ENCODE results near the gene ARIH2.
"Not testable (repeated sequence)": the region's sequence is repeated elsewhere in the genome, so short reads cannot be mapped to it uniquely, and the experiment has no call there.

ARIH2 gene

DNA sequence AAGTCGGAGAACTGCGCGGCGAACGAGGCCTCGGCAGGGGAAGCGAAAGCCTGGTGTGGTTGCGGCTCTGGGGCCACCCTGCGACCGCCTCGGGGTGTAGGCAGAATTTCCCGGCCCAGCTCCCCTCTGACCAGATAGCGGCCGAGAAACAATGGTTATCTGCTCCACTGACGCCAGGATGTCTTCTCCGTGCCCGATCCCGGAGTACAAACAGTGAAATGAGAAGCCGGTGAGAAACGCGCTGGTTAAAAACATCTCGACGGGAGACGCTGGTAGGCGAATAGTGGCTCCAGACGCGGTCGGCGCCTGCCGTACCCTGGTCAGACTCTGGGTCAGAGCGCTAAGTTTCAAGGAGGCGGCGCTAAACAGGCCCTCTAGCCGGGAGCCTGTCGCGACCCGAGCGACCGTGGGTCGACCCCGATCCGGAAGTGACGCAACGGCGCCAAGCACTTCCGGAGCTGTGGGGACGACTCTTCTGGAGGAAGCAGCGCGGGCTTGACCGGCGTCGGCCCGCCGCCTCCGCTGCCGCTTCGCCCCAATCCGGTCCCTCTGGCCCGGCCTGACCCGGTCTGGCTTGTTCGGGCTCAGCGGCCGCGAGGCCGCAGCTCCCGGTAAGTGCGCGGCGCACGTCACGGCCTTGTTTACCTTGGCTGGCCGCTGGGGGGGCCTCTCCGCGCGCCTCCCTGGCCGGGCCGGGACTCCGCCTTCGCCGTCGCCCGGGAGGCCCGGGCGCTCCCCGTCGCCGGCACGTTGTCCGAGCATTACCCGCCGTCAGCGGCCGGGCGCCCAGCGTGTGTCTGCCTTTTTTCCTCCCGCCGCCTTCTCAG lies at the start of gene ARIH2:
Gene ARIH2, plus strand, starts transcription at position 455 of the 827 bp plus-strand sequence. CDS start 8,717 bp downstream, outside the sequence.
- DNase-seq = peak; percentile 97

DNA sequence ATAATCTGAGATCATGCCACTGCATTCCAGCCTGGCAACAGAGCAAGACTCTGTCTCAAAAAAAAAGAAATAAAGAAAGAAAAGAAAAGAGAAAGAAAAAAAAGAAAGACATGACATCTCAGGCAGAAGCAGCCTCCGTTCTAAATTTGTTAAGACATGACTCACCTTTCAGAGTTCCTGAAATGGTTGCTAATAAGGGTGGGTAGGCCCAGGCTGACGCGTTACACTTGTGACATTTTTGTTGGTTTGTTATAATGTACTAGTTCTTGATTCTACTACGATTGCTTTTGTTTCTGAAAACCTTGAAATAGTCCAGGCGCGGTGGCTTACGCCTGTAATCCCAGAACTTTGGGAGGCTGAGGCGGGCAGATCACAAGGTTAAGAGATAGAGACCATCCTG lies 41.0 kb upstream of the ARIH2 start:
- no peak for DNase-seq

DNA sequence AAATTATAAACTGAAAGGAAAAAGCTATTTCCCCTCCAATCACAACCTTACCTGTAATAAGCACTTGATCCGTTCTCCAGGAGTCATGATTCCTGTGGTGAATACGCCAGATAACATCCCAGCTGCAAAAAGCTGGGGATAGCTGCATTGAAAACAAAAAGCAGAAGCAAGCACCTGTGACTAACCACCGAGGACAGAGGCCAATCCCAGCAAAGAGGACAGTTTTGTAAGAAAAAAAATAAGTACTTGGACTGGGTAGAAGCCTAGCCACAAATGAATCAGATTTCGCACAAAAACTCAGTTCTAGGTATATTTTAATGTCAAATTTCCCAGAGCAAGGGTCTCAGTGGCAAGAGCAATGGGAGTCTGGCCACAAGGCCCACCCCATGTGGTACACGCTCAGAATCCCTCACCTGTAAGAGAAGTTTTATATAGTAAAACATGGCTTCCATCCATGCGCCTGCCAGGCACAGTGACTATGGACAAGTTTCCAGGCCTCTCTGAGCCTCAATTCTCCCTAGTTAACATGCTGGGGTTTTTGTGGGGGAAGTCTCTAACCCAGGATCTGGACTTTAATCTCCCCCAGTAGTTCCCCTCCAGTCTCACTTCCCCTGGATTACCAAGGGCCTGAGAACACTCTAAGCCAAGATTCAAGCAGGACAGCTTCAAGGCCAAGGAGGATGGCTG lies 39.2 kb upstream of the ARIH2 start:
- no peak for DNase-seq

DNA sequence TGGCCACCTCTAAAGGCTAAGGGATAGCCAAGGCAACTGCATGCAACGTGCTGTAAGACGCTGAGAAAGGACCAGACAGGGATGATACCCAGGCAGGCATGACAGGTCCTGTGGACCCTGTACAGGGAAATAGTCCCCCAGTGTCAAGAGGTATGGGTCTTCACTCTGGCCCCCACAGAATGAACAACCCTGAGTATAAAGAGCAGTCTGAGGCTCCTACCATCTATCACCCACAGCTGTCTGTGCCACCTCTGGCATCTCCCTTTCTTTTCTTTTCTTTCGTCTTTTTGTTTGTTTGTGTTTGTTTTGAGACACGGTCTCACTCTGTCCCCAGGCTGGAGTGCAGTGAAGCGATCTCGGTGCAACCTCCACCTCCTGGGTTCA lies 38.7 kb upstream of the ARIH2 start:
- no peak for DNase-seq

DNA sequence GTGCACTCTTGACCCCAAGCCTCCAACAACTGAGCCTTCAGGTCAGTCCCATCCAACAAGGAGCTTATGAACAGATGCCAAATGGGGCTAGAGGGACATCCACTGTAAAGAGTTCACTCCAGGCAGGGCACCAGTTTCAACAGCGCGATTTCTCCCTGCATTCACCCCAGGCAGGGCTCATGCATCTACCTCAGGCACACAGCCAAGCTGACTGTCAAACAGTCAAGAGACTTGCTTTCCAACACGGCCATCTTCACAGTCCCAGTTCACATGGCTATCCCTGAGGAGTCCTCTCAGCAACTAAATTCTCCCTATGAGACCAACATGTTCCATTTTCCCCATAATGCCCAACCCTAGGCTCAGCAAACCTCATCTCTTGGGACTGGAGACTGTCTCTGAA lies 37.6 kb upstream of the ARIH2 start:
- DNase-seq = no peak

DNA sequence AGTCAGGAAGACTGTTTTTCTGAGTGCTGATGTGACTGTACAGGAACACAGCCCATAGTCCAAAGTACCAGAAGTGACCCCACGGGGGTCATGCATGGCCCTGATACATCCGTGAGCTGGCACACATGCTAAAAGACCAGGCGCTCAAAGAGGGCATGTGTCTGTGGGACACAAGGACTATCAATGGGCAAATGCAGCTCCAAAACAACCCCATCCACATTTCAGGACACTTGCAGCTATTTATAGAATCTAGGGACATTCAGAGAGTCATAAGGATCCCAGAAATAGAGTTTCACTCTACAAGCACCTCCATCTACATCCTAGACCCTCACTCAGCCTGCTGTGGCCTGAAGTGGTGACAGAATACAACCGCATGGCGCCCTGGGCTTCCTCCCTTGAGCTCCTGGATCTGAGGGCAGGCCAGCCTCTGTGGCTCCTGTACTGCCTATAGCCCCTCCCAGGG lies 37.0 kb upstream of the ARIH2 start:
- no peak for DNase-seq

DNA sequence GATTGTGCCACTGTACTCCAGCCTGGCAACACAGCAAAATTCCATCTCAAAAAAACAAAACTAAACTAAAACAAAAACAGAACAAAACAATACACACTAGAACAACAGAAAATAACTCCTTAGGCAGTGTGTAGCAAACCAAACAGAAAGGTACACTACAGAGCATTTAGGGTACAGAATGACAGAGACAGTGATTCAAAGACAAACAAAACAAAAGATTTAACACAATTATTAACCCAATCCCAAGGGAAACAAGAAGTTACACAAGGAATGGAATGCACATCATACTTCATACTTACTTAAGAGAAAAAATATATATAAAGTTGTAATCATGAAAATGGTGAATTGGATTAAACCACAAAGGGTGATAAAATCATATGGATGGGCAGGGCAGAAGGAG lies 32.9 kb upstream of the ARIH2 start:
- DNase-seq = no peak

DNA sequence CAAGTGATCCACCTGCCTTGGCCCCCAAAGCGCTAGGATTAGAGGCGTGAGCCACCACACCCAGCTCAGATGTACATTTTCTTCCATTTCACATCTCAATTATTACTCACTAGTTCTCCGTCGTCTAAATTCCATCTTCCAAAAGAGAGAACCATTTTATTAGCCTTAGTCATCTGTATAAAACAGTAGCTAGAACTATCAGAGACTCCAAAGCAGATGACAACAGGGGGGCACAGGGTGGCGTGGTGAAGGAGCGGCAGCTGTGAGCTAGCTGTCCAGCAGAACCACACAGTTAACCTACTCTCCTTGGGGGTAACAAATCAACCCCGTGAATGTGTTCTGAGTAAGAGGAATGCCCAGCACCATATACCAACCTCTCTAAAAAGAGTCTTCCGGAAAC lies 27.0 kb upstream of the ARIH2 start:
- DNase-seq = no peak

DNA sequence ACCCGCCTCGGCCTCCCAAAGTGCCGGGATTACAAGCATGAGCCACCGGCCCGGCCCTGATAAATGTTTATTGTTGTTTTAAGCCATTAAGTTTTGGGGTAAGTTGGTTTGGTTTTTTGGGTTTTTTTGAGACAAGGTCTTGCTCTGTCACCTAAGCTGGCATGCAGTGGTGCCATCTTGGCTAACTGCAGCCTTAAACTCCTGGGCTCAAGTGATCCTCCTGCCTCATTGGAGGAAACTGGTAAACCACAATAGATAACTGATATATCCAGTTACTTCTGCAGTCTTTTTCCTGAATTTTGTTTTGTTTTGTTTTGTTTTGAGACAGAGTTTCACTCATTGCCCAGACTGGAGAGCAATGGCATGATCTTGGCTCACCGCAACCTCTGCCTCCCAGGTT lies 24.1 kb upstream of the ARIH2 start:
- no peak for DNase-seq

DNA sequence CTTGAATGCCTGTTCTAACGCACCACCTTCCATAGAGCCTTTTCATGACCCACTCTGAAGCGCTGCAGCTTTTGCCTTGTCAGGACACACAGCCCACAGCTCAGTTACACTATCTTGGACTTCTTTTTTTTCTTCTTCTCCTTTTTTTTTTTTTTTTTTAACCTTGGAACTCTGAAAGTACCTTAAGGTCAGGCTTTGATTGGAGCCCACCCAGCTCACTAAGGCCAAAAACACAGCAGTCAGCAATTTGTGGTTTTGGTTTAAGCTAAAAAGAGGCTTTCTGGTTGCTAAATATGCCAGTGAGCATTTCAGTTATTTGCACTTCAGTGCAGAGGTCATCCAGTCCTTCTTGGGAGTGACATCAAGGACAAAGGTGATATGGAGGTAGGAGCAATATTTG lies 21.7 kb upstream of the ARIH2 start:
- peak; percentile 94 for DNase-seq

DNA sequence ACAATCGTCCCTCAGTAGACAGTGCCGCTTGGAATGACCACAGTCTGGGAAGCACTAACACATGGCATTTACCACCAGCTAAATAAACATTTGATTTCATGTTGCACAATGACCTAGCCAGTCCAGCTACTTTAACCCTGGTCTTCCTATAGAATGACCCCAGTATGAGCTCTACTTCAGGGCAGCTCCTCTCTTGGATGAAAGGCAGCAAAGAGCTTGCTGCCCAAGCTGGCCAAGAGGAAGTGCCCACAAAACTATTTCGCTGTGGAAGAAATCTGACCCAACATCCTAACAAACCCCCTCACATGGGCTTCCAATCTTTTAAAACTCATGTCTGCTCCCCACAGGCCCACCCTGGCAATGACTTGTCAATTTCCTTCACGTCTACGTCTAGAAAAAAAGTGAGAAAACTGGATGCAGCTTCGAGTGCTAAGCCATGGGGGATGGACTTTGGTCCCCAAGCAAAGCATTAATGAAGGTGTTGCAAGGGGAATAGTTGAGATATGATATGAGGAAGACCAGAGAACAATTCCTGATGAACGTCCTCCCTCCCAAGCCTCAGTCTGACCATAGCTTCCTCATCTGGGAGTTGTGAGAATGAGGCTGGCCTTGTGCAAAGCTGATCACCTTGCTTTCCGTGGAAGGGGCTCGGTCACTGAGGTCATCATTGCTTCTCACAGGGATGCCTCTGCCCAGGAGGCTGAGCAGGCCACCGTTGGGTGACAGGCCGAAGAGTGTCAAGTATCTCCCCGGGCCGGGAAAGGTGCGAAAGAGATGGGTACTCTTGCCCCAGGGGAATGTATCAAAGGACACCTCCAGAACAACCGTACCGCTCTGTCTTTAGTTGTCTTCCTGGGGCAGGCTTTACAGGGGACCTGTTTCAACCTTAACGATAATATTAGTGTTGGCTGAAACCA lies 20.9 kb upstream of the ARIH2 start:
- DNase-seq = peak; percentile 42

DNA sequence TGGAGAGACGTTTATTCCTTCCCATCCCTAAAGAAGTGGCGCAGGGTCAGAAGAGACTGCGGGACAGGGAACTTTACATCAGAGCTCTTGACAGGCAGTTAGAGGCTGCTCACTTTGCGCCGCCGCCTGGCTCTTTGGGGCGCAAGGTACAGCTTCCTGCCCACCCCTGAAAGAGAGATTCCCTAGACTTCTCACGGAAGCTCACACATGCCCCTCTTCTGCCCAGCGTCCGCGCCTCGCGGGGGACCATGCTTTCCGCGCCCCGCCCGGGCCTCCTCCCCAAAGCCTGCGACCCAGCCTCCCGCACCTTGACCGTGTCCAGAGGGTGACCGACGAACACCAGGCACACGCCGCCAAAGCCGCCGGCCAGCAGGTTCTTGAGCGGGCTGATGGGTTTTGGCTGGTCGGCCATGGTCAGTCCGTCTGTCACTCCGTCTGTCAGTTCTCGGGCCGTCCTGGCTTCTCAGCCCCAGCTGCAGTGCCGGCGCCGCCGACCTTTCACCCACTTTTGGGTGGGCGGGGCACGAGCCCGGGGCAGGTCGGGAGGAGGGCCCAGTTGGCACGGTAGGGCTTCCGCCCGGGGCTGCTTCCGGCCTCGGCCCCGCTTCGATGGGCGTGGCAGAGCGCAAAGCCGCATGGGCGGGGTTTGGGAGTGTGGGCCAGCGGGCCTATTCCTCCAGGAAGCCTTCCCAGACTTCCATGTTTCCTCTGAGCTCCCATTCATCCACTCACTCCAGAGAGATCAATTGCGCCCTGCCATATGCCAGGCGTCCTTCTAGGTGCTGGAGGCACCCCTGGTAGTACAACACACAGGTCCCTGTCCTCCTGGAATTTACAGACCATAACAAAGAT lies 20.0 kb upstream of the ARIH2 start, which contains the start of gene SLC25A20:
Gene SLC25A20, minus strand, starts transcription at position 500 of the 852 bp plus-strand sequence. Its CDS starts 88 bp downstream, at position 412.
- DNase-seq = peak; percentile 97

DNA sequence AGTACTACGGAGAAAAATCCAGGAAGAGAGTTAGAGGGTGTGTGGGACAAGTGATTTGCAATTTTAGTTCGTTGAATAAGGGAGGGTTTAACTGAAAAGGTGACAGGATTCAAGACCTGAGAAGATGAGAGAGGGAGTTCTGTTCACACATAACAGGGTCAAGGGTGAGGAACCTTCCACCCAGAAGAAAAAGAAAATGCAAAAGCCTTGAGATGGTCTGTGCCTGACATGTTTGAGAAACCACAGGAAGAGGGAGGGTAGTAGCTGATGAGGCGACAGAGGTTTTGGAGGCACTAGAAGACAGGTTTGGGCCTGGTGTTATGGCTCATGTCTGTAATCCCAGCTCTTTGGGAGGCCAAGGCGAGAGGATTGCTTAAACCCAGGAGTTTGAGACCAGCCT lies 19.4 kb upstream of the ARIH2 start:
- DNase-seq = no peak

DNA sequence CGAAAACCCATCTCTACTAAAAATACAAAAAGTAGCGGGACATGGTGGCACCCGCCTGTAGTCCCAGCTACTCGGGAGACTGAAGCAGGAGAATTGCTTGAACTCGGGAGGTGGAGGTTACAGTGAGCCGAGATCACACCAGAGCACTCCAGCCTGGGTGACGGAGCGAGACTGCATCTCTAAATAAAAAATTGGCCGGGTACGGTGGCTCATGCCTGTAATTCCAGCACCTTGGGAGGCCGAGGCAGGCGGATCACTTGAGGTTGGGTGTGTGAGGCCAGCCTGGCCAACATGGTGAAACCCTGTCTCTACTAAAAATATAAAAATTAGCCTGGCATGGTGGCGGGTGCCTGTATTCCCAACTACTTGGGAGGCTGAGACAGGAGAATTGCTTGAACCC lies 11.6 kb upstream of the ARIH2 start:
- DNase-seq = not testable (repeated sequence)

DNA sequence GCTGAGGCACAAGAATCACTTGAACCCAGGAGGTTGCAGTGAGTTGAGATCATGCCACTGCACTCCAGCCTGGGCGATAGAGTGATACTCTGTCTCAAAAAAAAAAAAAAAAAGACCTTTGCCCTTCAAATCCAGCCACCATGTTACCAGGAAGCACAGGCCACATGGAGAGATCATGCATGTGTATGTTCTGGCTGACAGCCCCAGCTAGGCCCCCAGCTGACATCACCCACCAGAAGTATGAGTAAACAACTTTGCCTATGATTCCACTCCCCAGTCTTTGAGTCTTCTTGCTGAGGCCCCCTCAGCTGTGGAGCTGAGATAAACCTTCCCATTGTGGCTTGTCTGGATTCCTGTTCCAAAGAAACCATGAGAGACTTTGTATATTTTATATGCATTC lies 3.3 kb upstream of the ARIH2 start:
- DNase-seq = no peak

DNA sequence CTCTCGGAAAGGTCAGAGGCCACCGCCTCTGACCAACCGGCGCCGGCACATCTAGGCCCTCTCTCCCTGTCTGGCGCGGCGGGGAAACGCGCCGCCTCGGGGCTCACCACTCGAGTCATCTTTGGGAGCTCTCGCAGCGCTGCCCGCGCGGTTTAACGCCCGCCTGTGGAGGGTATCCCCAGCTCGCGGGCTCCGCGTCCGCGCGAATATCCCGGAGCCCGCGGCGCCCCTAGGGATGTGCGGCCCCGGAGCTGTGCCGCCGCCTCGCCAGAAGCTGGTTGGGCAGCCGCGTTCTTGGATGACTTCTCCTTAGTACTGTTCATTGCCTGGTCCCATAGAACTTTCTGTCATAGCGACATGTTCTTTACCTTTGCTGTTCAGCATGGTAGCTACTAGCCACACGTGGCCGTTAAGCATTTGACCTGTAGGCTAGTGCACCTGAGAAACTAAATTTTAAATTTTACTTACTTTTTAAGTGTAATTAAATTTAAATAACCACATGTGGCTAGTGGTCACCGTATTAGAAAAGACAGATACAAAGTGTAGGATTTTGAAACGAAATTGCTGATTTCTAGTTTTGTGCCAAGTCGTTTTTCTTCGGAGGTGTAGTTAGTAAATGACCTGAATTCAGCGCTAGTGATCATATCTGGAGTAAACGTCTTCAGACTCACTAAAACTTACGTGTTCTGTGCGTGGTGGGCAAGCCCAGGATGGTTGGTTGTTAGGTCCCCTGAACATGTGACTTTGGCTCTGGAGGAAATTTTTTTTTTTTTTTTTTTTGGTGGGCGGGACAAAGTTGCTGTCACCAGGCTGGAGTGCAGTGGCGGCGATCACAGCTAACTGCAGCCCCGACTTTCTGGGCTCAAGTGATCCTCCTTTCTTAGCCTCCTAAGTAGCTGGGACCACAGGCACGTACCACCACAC lies 835 bp downstream of the ARIH2 start:
- peak; percentile 78 for DNase-seq

DNA sequence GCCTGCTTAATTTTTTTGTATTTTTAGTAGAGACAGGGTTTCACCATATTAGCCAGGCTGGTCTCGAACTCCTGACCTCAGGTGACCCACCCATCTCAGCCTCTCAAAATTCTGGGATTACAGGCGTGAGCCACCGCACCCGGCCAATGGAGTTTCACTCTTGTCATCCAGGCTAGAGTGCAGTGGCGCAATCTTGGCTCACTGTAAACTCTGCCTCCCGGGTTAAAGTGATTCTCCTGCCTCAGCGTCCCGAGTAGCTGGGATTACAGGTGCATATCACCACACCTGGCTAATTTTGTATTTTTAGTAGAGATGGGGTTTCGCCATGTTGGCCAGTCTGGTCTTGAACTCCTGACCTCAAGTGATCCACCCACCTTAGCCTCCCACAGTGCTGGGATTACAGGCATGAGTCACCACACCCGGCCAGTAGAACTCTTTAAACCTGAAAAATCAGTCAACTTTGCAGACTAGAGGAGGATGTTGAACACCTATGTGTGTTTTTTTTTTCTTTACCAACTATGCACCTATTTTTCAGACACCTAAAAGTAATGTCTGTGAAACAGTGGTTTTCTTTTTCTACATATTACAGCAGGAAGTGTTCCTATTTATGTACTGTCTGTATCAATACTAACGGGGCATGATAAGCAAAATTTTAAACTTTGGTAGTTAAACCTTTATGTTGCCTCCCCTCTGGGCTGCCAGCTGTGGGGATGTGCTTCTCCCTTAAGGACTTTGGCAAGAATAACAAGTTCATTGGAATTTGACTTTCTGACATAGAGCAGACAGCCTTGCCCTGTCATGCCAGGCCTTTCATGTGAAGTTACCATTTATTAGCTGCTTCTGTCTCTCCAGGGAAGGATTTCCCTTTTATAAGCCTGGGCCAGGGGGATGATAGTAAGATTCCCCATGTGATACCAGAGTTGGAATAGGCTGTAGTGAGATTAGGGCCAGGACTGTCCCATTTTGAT lies 8.1 kb downstream of the ARIH2 start:
- DNase-seq = peak; percentile 32

DNA sequence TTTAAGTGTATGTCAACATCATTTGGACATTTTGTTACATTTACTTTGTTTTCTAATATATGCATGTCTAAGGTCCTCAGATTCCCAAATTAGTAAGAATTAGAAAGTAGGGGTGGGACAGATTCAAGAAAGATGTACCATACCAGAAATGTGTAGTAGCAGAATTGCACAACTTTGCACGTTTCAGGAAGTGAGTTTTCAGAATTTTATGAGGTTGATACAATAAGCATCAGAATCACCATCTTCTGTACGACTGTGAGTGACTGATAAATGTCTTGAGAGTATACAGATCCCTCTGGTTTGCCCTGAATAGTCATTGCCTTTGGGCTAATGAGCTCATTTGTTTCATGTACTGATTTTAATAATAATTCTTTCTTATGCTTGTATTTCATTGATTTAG lies 9.3 kb downstream of the ARIH2 start:
- no peak for DNase-seq

DNA sequence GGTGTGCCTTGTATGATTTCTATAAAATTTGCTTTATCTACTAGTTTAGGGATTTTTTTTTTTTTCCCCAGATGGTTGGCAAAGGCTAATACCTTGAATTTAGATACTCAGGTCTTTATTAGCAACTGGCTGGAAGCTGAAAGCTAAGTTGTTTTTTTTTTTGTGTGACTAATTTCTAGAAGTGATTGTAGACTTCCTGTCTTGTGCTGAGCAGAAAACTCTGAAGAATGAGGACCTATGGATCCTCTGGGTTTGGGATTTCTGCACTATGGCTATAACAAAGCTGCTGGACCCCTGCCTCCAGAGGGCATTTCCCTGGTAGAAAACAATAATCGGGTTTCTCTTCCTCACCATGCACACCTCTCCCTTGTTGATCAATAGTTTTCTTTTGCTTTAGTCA lies 10.0 kb downstream of the ARIH2 start:
- DNase-seq = no peak

All from RPMI8226 (cell line).